Measurements from ENCODE around the gene NPBWR2.

- no peak for TF ChIP-seq CTCF (IDR thresholded peaks at IDR 0.05)
- no peak for TF ChIP-seq POLR2A (IDR thresholded peaks at IDR 0.05)
These were observed 5.5 kb upstream of the NPBWR2 start for GRCh38 chr20:64112691-64113443.
